Activated CD4-positive, alpha-beta T cell treated with anti-CD3 and anti-CD28 coated beads, Interleukin-2, amount 50 U/mL, for 1 hour (primary cell): Measurements from ENCODE around the gene SLC9A9.
A peak's percentile ranks its signal among the peaks of the same experiment; 100 is the strongest.

Source experiments
- DNase-seq: peaks from one replicate; pipeline ENCODE4 v3.0.0-alpha.2; 2020

SLC9A9 gene

DNA sequence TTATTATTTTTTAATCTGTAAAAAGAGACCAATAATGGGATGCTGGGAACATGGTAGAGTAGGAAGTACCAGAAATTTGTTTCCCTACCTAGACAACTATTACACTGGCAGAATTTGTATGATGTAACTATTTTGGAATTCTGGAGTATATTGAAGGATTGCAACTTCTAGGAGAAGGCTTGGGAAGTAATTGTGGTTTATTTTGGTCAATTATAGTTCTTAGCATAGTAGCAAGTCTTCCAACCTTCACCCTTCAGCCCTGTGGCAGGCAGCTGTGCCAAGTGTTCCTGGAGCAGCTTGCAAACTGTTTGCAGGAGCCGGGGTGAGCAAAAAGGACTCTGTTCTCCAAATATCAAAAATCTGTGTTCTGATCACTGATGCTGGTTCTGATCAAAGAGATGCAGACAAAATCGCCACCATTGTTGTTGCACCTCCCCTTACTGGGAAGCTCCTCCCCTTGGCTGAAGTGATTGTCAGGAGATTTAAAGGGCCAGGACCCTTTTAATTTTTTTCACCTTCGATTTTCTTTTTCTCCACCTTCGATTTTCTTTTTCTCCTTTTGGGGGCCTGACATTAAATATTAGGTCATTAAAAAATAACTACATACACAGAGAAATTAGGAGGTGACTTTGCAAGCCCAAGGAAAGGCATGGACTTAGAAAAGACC, 363.3 kb downstream of the SLC9A9 start:
- DNase-seq, result no peak

DNA sequence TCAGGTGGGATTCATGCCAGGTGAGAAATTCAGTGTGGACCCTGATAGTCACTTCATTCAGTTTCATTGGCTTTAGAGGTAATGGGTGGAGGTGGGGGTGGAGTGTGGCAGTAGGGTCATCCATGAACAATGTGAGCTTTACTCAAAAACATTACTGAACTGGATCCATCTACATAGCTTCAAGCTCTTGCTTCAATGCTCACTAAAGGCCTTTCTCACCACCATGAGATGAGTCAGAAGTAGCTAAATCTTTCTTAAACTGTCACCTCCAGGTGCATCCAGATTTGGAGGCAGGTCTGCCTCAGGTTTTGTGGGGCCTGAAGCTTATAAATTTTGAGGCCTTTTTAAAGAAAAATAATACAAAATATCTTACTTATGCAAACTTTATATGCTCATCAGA, 365.1 kb downstream of the SLC9A9 start:
- DNase-seq, result no peak

DNA sequence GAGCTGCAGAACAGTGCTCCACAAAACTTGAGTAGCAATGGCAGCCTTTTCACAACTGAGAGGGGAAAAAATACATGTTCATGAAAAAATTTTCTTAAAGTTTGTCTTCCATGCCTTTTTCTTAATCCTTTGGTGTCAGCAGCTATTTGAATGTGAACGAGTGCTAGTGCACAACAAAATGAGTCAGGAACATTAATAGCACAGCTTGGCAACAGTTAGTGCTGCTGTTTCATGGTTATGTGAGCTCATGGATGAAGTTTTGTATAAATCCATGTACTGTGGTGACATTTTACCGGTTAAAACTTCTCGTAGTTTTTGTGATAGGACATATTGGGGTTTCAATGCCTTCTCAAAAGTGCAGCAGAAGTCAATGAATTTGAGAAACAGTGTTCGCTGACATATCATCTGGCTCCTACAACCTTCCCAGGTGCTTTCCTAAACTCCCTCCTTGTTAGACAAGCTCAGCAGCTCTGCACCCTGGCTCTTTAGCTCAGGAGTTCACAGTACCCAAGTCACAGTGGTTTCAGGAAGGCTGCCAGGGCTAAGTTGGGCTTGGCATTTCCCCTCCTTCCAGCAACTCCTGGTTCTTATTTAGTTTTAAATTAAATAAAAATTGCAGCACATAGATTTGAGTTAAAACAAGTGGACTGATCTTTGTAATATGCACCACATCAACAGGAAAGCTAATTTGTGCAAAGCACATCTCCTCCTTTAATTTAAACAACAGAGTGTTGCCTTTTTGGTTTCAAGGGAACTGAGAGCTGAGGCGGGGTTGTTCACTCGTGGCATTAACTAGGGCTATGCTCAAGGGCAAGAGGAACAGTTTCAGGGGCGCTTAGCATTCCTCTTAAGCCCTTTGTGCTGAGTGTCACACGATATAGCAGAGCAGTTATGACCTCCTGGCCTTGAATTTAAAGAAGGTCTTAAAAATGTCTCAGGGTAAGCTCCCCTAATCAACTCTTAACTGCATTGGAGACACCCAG, 365.9 kb downstream of the SLC9A9 start:
- no peak for DNase-seq

DNA sequence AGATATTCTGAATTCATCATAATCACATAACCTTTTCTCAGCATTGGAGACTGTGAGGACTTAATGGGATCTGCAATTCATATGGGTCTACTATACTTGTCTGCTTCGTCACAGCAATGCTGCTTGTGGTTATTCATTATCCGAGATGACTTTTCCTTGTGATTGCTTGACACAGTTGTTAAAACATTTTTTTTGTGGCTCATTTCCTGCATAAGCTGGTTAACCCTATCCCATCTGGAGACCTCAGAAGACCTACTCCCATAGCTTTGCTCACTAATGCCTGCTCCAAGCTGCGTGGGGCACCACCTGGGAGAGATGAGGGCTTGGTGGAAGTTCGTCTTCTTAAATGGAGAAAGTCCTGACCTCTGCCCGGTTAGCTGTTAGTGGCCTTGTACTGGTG, 367.9 kb downstream of the SLC9A9 start:
- no peak for DNase-seq

DNA sequence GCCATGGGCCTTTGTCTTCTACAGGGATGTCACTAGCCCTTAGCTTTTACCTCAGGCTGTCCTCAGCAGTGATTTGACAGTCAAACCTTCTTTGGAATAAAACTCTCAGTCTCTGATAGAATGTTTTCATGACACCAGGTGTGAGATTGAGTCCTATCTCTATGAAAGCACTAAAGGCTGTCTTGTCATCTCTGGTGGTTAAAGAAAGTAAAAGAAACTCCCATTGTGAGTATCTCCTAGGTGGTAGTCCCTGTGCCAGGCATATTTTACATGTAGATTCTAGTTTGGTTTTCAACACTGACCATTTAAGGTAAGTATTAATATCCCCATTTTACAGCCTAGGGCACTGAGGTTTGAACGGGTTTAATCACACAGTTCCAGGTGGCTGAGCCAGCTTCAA, 368.5 kb downstream of the SLC9A9 start:
- no peak for DNase-seq

DNA sequence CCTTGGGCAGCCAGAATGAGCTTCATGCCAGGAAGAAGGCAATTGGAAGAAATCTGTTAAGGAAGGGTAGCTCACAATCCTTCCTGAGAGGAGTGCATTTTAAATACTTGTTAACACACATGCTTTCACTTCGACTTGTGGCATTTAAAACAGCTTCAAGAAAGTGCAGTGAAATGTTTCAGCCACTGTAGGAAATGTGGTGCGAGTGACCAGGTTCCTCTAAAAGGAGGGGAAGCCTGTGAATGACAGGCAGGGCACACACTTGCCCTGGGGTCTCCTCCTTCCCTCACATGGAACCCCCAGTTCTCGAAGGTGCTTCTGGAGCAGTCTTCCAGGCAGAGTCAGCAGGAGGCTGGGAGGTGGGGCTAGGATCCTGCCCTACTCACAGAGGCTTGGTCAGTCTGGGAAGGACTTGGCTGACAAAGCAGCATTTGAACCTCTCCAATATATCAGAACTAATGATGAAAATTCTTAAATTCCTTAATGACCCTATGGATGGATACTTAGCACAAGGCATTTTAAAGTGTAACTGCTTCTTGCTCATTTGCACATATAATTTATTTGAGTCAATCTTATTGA, 370.1 kb downstream of the SLC9A9 start:
- DNase-seq, result no peak

DNA sequence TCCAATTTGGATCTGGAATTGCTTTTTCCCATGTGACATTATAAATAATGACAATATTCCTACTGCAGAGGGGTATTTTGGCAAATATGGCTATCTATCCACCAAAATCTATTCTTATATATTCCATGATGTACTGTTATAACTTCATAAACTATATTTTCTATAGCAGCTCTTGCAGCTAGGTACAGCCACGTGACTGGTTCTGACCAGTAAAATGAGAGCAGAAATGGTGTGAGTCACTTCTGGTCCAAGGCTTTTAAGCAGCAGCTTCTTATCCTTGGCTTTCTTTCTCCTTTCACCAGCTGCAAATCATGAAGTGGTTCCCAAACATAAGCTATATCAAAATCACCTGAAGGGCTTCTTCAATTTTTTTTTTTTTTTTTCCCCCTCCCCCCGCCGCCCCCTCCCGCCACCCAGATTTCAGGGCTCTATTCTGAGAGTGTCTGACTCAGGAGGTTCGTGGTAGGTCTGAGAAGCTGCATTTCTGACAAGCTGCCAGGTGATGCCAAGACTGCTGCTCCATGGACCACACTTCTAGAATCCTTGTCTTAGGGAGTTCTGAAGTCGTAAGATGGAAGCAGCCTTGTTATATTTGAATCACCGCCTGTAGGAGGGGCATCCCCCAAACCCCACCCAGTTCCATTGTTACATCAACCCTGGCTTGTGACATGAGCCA, 371.2 kb downstream of the SLC9A9 start:
- no peak for DNase-seq

DNA sequence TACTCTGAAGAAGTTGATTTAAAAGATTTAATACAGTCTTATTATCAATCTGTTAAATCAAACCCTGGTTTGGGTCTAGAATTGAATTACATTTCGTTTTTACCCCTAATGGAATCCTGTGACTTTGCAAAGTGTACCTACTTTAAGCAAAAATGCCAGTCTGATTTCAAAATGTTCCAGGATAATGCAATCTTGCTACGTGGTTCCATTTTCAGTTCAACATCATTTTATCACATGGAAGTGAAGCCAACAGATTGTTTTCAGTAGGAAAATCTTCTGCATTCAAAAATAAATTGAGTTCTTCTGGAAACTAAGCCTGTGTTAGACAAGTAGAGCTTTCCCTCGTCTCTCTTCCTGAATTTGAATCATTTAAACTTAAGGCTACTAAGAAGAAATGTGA, 372.3 kb downstream of the SLC9A9 start:
- no peak for DNase-seq

DNA sequence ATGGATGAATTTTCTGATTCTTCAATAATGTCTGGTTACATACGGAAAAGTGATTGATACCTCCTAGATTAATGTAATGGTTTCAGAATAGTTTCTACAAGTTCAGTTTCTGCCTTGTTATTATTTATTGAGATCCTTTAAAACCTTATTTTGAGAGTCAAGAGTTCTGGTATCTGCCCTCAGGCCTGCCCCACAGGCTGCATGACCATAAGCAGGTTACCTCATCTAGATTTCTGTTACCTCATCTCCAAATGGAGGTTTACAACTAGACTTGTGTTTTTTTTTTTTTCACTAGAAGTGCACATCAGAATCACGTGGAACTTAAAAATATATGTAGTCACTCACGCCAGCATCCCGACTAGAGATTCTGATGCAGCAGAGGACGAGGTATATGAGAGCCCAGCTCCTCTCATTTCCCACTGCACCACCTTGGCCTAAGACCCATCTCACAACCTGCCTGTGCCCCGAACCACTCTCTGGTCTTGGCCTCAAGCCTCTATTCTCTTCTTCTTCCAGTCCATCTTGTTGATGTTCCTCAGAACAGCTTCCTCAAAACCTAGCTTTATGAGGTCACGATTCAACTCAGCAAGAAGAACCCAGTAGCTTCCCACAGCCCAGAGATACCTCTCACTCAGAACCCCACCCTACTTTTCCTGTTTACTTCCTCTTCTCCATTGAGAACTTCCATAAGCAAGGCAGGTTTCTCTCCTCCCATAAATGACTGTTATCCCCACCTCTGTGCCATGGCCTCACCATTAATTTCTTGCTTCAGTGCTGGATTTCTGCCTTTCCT, 375.3 kb downstream of the SLC9A9 start:
- no peak for DNase-seq

DNA sequence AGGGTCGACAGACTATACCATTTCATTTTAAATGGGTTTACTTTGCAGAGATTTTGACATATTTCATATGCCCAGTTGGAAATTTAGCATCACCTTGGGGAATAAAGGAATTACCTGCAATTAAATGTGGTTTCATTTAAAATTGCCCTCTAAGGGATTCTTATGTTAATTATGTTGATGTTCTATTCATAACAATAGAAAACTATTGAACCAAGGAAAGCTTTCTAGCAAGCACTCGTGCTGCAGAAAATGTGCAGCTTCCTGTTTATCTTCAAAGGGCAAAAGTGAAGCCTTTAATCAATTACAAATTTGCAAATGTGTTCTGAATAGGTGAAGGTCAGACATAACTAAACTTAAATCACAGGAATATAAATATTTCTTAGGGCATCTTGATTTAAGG, 376.6 kb downstream of the SLC9A9 start:
- no peak for DNase-seq

DNA sequence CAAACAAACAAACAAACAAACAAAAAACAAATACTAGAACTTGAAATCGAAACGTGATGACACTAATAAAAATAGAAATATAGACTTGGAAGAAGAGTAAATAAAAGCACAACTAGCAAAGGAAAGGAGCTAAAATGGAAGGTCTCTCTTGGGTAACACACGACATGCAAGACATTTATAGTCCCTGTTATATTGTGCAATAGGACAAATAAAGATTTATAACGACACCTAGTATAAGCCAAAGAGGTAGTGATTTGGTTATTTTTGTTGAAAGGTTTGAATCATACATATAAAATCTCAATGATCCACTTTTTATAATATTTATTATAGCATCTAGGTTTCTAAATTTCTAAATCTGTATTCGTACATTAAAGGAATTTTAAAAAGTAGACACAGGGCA, 379.1 kb downstream of the SLC9A9 start:
- DNase-seq, result no peak

DNA sequence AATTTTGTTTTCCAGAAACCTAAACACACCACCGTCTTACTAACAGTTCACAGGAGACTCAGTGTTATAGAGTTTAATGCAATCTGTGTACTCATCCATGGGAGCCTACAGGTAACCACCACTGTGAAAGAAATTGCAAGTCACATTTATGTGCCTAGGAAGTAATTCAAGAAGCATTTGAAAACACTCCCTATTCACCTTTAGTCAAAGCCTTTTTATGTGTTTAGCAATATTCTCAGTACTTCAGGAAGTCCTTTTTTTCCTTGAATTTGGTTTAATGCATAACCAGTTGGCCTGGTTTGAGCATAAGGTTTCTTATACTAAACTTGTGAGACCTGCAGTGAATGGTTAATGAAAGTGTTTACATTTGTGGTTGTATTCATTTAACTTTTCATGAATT, 382.6 kb downstream of the SLC9A9 start:
- no peak for DNase-seq

DNA sequence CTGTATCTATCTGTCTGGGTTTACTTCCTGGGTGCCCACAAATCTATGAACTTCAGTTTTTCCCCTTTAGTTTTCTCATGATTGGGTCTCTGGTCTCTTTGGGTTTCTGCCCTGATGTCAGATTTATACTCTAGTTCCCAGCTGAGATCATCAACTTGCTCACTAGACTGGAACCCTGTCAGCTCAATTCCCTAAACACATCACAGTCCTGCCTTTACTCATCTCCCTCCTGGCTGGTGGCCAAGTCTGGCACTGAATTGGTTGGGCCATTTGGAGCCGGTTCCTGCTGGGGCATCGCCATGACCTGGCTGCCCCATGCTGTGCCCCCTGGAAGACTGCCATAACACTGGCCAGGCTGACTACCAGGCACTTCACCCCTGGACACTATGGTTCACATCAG, 383.4 kb downstream of the SLC9A9 start:
- DNase-seq, result no peak

DNA sequence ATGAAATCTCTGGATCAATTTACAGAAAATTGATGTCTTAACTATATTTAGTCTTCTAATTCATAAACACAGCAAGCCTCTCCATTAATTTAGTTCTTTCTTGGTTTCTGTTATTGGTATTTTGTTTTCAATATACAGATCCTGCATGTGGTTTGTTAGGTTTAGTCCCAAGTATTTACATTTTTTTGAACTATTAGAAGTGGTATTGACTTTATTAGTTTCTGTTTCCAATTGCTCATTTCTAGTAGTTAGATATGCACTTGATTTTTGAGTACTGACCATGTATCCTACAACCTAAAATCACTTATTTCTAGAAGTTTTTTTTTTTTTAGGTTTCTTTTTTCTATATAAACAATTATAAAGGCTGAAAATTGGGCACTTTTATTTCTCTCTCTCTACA, 392.8 kb downstream of the SLC9A9 start:
- no peak for DNase-seq

DNA sequence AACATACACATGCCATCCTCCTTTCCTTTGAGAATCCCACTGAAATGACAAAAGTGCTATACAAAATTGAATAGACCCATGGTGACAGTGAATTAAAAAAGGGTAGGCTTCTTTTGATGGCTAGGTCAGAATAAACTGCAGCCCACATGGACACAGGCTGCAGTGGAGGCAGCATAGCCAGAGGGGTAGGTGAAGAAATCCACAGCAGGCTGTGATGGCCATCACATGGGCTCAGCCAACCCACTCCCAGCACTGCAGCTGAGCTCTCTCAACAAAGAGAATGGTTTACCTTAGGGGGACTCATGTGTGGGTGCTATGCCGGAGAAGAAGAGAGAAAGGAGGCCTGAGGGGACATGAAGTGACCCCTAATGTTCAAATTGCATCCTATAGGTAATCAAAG, 397.6 kb downstream of the SLC9A9 start:
- DNase-seq, result no peak

DNA sequence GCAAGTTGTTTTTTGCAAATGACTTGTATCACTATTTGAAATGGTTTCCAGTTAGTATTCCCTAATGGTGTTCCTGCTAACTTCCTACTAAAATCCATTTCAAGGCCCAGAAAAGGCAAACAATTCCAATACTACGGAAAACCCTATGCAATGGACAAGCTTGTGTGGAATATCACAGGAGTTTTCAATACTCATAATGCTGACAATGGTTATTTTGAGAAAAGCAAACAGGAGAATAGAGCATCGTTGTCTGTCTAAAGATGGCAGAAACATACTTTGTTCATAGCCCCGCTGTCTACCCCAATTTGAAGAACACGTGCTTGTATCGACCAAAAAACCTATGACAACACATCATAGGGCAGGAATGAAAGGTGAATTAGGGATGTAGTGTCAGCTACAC, 400.8 kb downstream of the SLC9A9 start:
- no peak for DNase-seq

DNA sequence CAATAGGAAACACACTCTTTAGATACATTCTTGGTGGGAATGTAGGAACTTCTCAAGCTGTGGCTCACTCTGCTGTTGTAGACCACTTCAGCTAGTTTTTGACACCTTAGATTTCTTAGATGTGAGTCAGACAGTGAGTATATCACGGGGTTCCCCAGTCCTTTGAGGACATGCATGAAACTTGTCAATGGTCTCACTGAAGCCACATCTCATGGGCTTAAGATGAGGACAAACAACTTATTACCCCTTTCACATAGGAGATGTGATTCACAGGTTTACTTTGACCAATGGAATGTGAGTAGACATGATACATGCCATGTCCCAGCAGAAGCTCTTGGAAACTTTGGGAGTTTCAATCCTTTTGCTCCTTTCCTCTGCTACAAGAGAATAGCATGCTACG, 403.1 kb downstream of the SLC9A9 start:
- no peak for DNase-seq

DNA sequence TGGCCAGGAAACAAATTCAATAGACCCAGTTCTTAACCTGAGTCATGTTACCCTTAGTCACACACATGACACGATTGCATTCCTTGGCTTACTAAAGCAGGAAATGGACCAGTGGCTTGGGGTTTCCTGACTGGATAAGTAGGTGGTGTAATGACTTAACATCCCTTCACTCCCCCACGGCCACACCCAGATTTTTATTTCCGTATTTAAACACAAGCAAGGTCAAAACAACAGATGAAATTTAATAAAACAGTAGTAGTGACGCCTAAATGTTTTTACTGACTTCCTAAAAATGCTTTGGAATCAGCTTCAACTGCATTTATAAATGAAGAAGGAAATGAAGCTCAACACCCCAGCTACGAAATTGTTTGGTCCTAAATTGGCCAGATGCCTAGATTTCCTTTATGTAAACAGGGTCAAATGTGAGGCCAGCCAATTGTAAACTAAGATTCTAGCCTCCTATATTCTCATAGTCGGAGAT, 404.4 kb downstream of the SLC9A9 start:
- DNase-seq, result no peak

DNA sequence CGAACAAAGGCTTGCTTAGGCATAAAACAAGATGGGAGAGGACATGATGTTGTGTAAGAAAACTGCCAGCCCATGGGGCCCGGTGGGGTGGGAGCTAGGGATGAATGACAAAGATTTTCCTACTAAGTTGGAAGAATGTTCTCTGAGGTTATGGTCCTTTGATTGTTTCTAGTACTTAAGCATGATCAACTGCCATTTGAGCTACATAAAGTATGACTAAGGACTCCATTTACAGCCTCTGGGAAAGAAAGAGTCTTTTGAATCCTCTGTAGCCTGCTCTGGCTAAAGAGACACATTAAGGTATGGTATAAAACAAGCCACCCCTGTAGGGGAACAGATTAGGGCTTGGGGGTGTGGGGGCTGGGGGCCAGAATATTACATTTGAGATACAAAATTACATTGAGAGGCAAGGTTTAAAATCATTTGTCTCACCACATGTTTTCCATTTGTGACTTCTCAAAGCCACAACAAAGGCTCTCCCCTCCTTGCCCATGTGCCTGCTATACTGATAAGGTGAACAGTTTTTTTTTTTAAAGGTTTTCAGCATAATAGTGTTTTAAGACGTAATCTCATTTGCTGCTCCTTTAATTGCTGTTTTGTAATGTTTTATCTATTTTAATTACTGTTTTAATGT, 405.3 kb downstream of the SLC9A9 start:
- peak; percentile 3 for DNase-seq

DNA sequence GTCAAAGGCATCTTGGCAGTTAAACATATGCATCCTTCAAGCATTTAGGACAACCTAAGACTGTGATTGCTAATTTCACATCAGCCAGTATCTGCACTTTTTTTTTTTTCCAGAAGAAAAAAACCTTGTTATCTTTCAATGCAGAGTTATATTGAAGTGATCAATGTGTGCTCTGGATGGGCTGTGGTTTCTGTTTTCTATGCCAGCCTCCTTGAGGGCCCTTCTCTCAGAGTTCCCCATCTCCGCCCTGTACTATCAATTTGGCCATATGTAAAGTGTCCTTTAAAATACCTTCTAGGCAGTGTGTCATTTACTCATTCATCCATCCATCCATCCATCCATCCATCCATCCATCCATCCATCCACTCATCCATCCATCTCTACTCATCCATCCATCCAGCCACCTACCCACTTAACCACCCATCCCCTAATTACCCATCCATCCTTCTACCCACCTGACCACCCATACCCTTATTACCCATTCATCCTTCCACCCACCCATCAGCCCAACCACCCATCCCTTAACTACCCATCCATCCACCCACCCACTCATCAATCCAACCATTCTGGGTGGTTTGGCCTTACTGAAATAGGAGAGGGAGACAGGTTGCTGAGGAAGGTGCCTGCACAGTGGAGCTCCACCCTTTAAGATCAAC, 406.6 kb downstream of the SLC9A9 start:
- DNase-seq, result no peak

DNA sequence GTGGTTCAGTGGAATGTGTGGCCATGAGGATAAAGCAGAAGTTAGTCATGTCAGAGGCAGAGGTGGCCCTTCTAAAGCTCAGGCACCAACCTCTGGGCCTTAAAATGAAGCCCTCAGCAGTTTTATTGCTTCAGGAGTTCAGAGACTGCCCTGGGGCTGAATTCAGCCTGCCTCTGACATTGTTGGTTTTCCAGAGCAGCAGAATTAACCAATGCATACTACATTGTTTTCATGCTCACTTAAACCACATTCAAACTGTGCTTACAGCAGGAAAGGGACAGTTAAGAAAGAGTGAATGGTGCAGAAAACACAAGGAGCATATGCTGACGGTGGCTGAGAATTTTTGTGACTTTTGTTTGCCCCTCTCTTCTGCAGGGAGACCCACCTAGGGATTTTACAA, 408.5 kb downstream of the SLC9A9 start:
- no peak for DNase-seq
